Stimulated activated CD8-positive, alpha-beta memory T cell treated with anti-CD3 and anti-CD28 coated beads, Interleukin-7, amount 100 ng/mL, for 24 hours (primary cell): ENCODE measurements around the gene SEH1L.
"Not testable (repeated sequence)": the region's sequence is repeated elsewhere in the genome, so short reads cannot be mapped to it uniquely, and the experiment has no call there.

Experiments used
- DNase-seq: peaks from one replicate; pipeline ENCODE4 v3.0.0-alpha.2; 2020; ENCODE audit warnings: low read depth

Gene SEH1L

GRCh38 chr18:12943215-12943614 lies 4.6 kb upstream of the SEH1L start:
- no peak for DNase-seq

GRCh38 chr18:12944709-12945108 lies 3.1 kb upstream of the SEH1L start:
- DNase-seq, result no peak

- DNase-seq, result no peak
Observed at GRCh38 chr18:12946549-12947284, 1.1 kb upstream of the SEH1L start.

- peak; percentile 97 for DNase-seq
Observed at GRCh38 chr18:12948050-12948804, 416 bp downstream of the SEH1L start.

GRCh38 chr18:12958478-12958877 lies 10.7 kb downstream of the SEH1L start:
- DNase-seq, result no peak

GRCh38 chr18:12960395-12960794 lies 12.6 kb downstream of the SEH1L start:
- no peak for DNase-seq

GRCh38 chr18:12960853-12961397 lies 13.1 kb downstream of the SEH1L start:
- DNase-seq, result no peak

- no peak for DNase-seq
Observed at GRCh38 chr18:12963069-12963468, 15.3 kb downstream of the SEH1L start.

- DNase-seq, result no peak
Observed at GRCh38 chr18:12968115-12968514, 20.3 kb downstream of the SEH1L start.

GRCh38 chr18:12968619-12969018 lies 20.8 kb downstream of the SEH1L start:
- no peak for DNase-seq

- no peak for DNase-seq
Observed at GRCh38 chr18:12973562-12974213, 25.9 kb downstream of the SEH1L start.

GRCh38 chr18:12975488-12975887 lies 27.7 kb downstream of the SEH1L start:
- no peak for DNase-seq

- no peak for DNase-seq
Observed at GRCh38 chr18:12976305-12976704, 28.5 kb downstream of the SEH1L start.

- DNase-seq, result not testable (repeated sequence)
Observed at GRCh38 chr18:12980065-12980464, 32.3 kb downstream of the SEH1L start.

- DNase-seq, result no peak
Observed at GRCh38 chr18:12989397-12990122, 41.7 kb downstream of the SEH1L start.

GRCh38 chr18:12990123-12990475 lies 42.3 kb downstream of the SEH1L start:
- peak; percentile 3 for DNase-seq

- DNase-seq, result no peak
Observed at GRCh38 chr18:12990641-12990966, 42.8 kb downstream of the SEH1L start.

- peak; percentile 89 for DNase-seq
Observed at GRCh38 chr18:12990967-12991820, 43.4 kb downstream of the SEH1L start, which contains the start of gene CEP192. TSS of gene CEP192 (plus strand) at chr18:12991362. CDS start at chr18:12999425, 8,063 bp downstream.

- no peak for DNase-seq
Observed at GRCh38 chr18:12991821-12992179, 44.0 kb downstream of the SEH1L start.

- no peak for DNase-seq
Observed at GRCh38 chr18:12993439-12993838, 45.6 kb downstream of the SEH1L start.

GRCh38 chr18:12995424-12995823 lies 47.6 kb downstream of the SEH1L start:
- DNase-seq, result no peak
